Peyer's patch (tissue), 4 donors: ENCODE data around the gene SCFD2.

Experiments
- POLR2A ChIP-seq, 2 donors: fragments of 450-650 bp; IDR thresholded peaks; one replicate each; pipeline ENCODE4 v1.5.1; 2017; ENCODE audit warnings: antibody characterized with exemption in 2 of 2, mild to moderate bottlenecking in 2 of 2, moderate library complexity in 2 of 2
- TF ChIP-seq, protein P1 (sequence below), 6 experiments: fragments of 450-650 bp in 4 of 6; fragments of 200-600 bp in 2 of 6; sonication (generic) in 1 of 6; IDR thresholded peaks; one replicate each; pipeline ENCODE4 v1.5.1; 2017 to 2019; ENCODE audit warnings: antibody characterized with exemption in 6 of 6, mild to moderate bottlenecking in 3 of 6, moderate library complexity in 1 of 6

DNA sequence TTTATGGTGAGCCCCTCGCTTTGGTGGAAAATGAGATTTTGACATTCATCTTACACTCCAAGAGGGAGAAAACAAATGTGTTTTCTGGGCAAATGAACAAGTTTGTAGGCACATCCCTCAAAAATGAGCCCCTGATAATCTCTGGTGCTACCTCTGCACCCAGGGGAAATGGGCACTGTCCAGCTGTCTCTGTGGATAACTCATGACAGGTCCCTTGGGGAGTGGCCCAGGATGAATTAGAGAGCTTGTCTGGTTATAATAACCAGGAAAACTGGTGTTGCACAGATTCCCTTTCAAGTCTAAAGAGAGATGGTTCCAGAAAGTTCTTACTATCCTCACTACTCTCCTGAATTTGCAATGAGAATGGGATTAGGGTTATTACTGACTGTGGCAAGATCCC lies 496.2 kb downstream of the SCFD2 start:
- TF ChIP-seq, protein P1, sequence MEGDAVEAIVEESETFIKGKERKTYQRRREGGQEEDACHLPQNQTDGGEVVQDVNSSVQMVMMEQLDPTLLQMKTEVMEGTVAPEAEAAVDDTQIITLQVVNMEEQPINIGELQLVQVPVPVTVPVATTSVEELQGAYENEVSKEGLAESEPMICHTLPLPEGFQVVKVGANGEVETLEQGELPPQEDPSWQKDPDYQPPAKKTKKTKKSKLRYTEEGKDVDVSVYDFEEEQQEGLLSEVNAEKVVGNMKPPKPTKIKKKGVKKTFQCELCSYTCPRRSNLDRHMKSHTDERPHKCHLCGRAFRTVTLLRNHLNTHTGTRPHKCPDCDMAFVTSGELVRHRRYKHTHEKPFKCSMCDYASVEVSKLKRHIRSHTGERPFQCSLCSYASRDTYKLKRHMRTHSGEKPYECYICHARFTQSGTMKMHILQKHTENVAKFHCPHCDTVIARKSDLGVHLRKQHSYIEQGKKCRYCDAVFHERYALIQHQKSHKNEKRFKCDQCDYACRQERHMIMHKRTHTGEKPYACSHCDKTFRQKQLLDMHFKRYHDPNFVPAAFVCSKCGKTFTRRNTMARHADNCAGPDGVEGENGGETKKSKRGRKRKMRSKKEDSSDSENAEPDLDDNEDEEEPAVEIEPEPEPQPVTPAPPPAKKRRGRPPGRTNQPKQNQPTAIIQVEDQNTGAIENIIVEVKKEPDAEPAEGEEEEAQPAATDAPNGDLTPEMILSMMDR (IDR thresholded peaks at IDR 0.05) = no peak
- no peak for TF ChIP-seq POLR2A (IDR thresholded peaks at IDR 0.05)
